ENCODE results near the gene OSBPL6. TPM values are rescaled to one million over a fixed set of nuclear protein-coding genes. Genes with fewer than 3 reads are reported as not detected.

Gene OSBPL6
- total and polyA plus RNA-seq, 2 donors from 2014 or later = 0.91 to 1.4 TPM

DNA sequence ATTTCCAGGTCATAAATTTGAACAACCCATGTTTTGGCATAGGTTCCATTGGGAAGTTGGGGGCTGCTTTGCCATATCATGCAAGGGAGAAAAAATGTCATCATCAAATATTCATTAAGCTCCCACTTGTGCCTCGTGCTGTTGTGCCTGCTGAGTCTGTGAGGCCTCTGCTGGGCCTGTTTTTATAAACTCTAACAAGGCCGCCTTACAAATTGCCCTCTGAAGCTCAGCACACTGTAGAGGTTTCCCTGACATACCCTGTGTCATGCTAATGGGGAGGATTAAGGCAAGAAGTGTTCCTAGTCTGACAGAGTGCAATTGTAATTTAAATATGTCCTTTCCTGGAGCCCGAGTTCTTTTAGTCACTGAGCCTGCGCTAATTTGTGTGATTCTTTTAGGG, 17.6 kb downstream of the OSBPL6 start:
- H3K9me3 ChIP-seq (ENCODE audit: control insufficient read depth in 2 of 3, insufficient read depth in 1 of 3, low read length in 3 of 3) = no peaks in the 10 kb centered on the region
- no peak for FAIRE-seq
- TF ChIP-seq, protein P1, sequence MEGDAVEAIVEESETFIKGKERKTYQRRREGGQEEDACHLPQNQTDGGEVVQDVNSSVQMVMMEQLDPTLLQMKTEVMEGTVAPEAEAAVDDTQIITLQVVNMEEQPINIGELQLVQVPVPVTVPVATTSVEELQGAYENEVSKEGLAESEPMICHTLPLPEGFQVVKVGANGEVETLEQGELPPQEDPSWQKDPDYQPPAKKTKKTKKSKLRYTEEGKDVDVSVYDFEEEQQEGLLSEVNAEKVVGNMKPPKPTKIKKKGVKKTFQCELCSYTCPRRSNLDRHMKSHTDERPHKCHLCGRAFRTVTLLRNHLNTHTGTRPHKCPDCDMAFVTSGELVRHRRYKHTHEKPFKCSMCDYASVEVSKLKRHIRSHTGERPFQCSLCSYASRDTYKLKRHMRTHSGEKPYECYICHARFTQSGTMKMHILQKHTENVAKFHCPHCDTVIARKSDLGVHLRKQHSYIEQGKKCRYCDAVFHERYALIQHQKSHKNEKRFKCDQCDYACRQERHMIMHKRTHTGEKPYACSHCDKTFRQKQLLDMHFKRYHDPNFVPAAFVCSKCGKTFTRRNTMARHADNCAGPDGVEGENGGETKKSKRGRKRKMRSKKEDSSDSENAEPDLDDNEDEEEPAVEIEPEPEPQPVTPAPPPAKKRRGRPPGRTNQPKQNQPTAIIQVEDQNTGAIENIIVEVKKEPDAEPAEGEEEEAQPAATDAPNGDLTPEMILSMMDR (IDR thresholded peaks at IDR 0.05; ENCODE audit: borderline replicate concordance, extremely low read depth, insufficient read depth) = no peak

GRCh38 chr2:178213991-178214390, 19.7 kb downstream of the OSBPL6 start:
- no peak for DNase-seq
- H3K36me3 ChIP-seq (ENCODE audit: control insufficient read depth in 2 of 3, insufficient read depth in 3 of 3, low read length in 3 of 3) = no peaks in the 10 kb centered on the region
- H3K4me1 ChIP-seq (ENCODE audit: control insufficient read depth in 2 of 3, insufficient read depth in 2 of 3, low read depth in 1 of 3, low read length in 3 of 3) = no peaks in the 10 kb centered on the region
- H3K9ac ChIP-seq (ENCODE audit: low read length in 3 of 3) = no peak overlapping the region
- intact Hi-C loops (cut with DNase I) = no loop called here
- H3K4me3 ChIP-seq (ENCODE audit: low read length in 3 of 3) = no peak overlapping the region
- no peak overlapping the region for H3K27ac ChIP-seq (ENCODE audit: low read depth in 2 of 2, low read length in 2 of 2)
- no peak for FAIRE-seq
- no peaks in the 10 kb centered on the region for H3K9me3 ChIP-seq (ENCODE audit: control insufficient read depth in 2 of 3, insufficient read depth in 1 of 3, low read length in 3 of 3)
- TF ChIP-seq, protein P1 (IDR thresholded peaks at IDR 0.05; ENCODE audit: borderline replicate concordance, extremely low read depth, insufficient read depth) = no peak
- H3K27me3 ChIP-seq (ENCODE audit: control insufficient read depth, insufficient read depth, low read length) = no peaks in the 10 kb centered on the region

More for the DNA sequence above, 17.6 kb downstream of the OSBPL6 start:
- DNase-seq = no peak
- Histone ChIP-seq H3K27ac (ENCODE audit: low read depth in 2 of 2, low read length in 2 of 2) (no peak overlapping the region), H3K27me3 (ENCODE audit: control insufficient read depth, insufficient read depth, low read length) (no peaks in the 10 kb centered on the region), H3K4me3 (ENCODE audit: low read length in 3 of 3) (no peak overlapping the region), H3K36me3 (ENCODE audit: control insufficient read depth in 2 of 3, insufficient read depth in 3 of 3, low read length in 3 of 3) (no peaks in the 10 kb centered on the region), H3K4me1 (ENCODE audit: control insufficient read depth in 2 of 3, insufficient read depth in 2 of 3, low read depth in 1 of 3, low read length in 3 of 3) (no peaks in the 10 kb centered on the region), H3K9ac (ENCODE audit: low read length in 3 of 3) (no peak overlapping the region)
- intact Hi-C loops (cut with DNase I) = no loop called here

DNA sequence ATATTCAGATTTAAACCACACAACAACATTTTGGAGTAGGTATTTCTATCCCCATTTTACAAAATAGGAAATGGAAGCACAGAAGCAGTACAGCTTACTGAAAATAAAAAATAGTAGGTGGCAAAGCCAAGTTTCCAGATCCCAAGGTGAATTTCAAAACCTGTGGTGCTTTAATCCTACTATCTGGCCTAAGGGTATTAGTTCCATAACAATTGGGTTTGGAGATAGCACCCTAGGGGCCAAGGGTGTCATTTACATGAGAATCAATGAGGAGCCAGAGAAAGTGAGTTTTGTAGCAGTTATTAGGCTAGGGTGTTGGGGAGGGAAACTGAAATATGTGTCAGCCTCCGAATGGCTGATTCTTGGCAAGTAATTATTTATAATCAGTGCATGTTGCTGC, 24.9 kb downstream of the OSBPL6 start:
- Histone ChIP-seq H3K27me3 (ENCODE audit: control insufficient read depth, insufficient read depth, low read length) (no peaks in the 10 kb centered on the region), H3K4me3 (ENCODE audit: low read length in 3 of 3) (no peak overlapping the region), H3K36me3 (ENCODE audit: control insufficient read depth in 2 of 3, insufficient read depth in 3 of 3, low read length in 3 of 3) (no peaks in the 10 kb centered on the region), H3K9ac (ENCODE audit: low read length in 3 of 3) (no peak overlapping the region), H3K9me3 (ENCODE audit: control insufficient read depth in 2 of 3, insufficient read depth in 1 of 3, low read length in 3 of 3) (no peaks in the 10 kb centered on the region), H3K27ac (ENCODE audit: low read depth in 2 of 2, low read length in 2 of 2) (no peak overlapping the region), H3K4me1 (ENCODE audit: control insufficient read depth in 2 of 3, insufficient read depth in 2 of 3, low read depth in 1 of 3, low read length in 3 of 3) (no peaks in the 10 kb centered on the region)
- TF ChIP-seq, protein P1 (IDR thresholded peaks at IDR 0.05; ENCODE audit: borderline replicate concordance, extremely low read depth, insufficient read depth) = no peak
- FAIRE-seq (no peak), DNase-seq (no peak)
- intact Hi-C loops (cut with DNase I) = no loop called here

- Histone ChIP-seq H3K27me3 (ENCODE audit: control insufficient read depth, insufficient read depth, low read length) (no peaks in the 10 kb centered on the region), H3K4me1 (ENCODE audit: control insufficient read depth in 2 of 3, insufficient read depth in 2 of 3, low read depth in 1 of 3, low read length in 3 of 3) (no peaks in the 10 kb centered on the region), H3K27ac (ENCODE audit: low read depth in 2 of 2, low read length in 2 of 2) (no peak overlapping the region), H3K9me3 (ENCODE audit: control insufficient read depth in 2 of 3, insufficient read depth in 1 of 3, low read length in 3 of 3) (no peaks in the 10 kb centered on the region), H3K4me3 (ENCODE audit: low read length in 3 of 3) (no peak overlapping the region), H3K36me3 (ENCODE audit: control insufficient read depth in 2 of 3, insufficient read depth in 3 of 3, low read length in 3 of 3) (no peaks in the 10 kb centered on the region), H3K9ac (ENCODE audit: low read length in 3 of 3) (no peak overlapping the region)
- DNase-seq = no peak
- intact Hi-C loops (cut with DNase I) = no loop called here
- TF ChIP-seq, protein P1 (IDR thresholded peaks at IDR 0.05; ENCODE audit: borderline replicate concordance, extremely low read depth, insufficient read depth) = no peak
- FAIRE-seq = no peak
Observed at GRCh38 chr2:178220814-178221213, 26.5 kb downstream of the OSBPL6 start.

All from kidney (tissue), 14 donors.